Endothelial cell of umbilical vein (primary cell): Measurements from ENCODE around the gene IQGAP1. TPM values are rescaled to one million over a fixed set of nuclear protein-coding genes. Genes with fewer than 3 reads are reported as not detected.

Source experiments
- BruUV-seq: library from RNA; stranded (reverse); fragments of 400-500 nt; replicated peaks from 2 replicates; lab custom pipeline; 2021; lab: Mats Ljungman, UMichigan
- CTCF ChIA-PET: fragments of 300-600, 350-600 bp; sonication (Branson Sonifier 250); formaldehyde crosslinking; loops from one replicate; lab custom pipeline; 2021; ENCODE audit warnings: antibody characterized with exemption, inconsistent platforms; lab: Charles Lee
- POLR2A ChIA-PET: fragments of 300-600, 350-600 bp; sonication (Branson Sonifier 250); formaldehyde crosslinking; loops from one replicate; lab custom pipeline; 2021; ENCODE audit warnings: antibody characterized with exemption, inconsistent platforms; lab: Charles Lee
- DNase-seq: peaks from one replicate; pipeline ENCODE4 v3.0.0-alpha.2; 2011; ENCODE audit warnings: low read depth, low spot score
- FAIRE-seq: peaks from 2 replicates; lab custom pipeline; 2011; peaks lifted over from hg19 to GRCh38; lab: Jason Lieb, UNC
- H2AFZ ChIP-seq: 2 replicates; pipeline ENCODE4 v1.6.0; 2012; ENCODE audit warnings: low read depth, low read length, control low read depth, inconsistent platforms
- H3K27ac ChIP-seq: 2 replicates; pipeline ENCODE4 v1.5.1; 2011; ENCODE audit warnings: low read depth, mild to moderate bottlenecking, control low read depth, low read length, moderate library complexity; ENCODE audit not compliant: insufficient read depth
- H3K27me3 ChIP-seq, 2 experiments: 2 replicates each; pipeline versions ENCODE4 v1.6.0 to v1.6.1; 2011; ENCODE audit warnings: low read length in 2 of 2, mixed read lengths in 1 of 2; ENCODE audit not compliant: control insufficient read depth in 2 of 2, insufficient read depth in 2 of 2
- H3K36me3 ChIP-seq, 2 experiments: 2 replicates in 1 of 2; 3 replicates in 1 of 2; pipeline ENCODE4 v1.5.1; 2011; ENCODE audit warnings: low read length in 2 of 2, mild to moderate bottlenecking in 1 of 2, moderate library complexity in 1 of 2; ENCODE audit not compliant: control insufficient read depth in 2 of 2, insufficient read depth in 2 of 2; ENCODE audit errors: extremely low read depth in 1 of 2
- H3K4me1 ChIP-seq: 3 replicates; pipeline ENCODE4 v1.5.1; 2011; ENCODE audit warnings: mild to moderate bottlenecking, low read length; ENCODE audit not compliant: control insufficient read depth, insufficient read depth; ENCODE audit errors: extremely low read depth
- H3K4me2 ChIP-seq: 2 replicates; pipeline ENCODE4 v1.6.1; 2011; ENCODE audit warnings: low read length, control low read depth, mixed read lengths; ENCODE audit not compliant: insufficient read depth
- H3K4me3 ChIP-seq, 3 experiments: fragments of 200-600 bp in 1 of 3; sonication (generic), shearing (Covaris generic) in 1 of 3; replicated peaks in 1 of 3; 2 replicates each; pipeline ENCODE4 v1.5.1; 2011 to 2016; ENCODE audit warnings: control low read depth in 3 of 3, low read length in 3 of 3, mild to moderate bottlenecking in 2 of 3, inconsistent platforms in 1 of 3, low read depth in 1 of 3, moderate library complexity in 1 of 3; ENCODE audit not compliant: insufficient read depth in 1 of 3
- H3K79me2 ChIP-seq: 2 replicates; pipeline ENCODE4 v1.6.0; 2012; ENCODE audit warnings: low read length, inconsistent platforms; ENCODE audit not compliant: control insufficient read depth, insufficient read depth
- H3K9ac ChIP-seq: replicated peaks from 2 replicates; pipeline ENCODE3; 2011; ENCODE audit warnings: low read length, control low read depth; ENCODE audit not compliant: insufficient read depth; ENCODE audit errors: extremely low read depth
- H3K9me1 ChIP-seq: replicated peaks from 3 replicates; pipeline ENCODE4 v1.6.0; 2011; ENCODE audit warnings: mild to moderate bottlenecking, low read length; ENCODE audit not compliant: control insufficient read depth, insufficient read depth; ENCODE audit errors: extremely low read depth
- H3K9me3 ChIP-seq: replicated peaks from 2 replicates; pipeline ENCODE4 v1.5.1; 2012; ENCODE audit warnings: low read length, inconsistent platforms; ENCODE audit not compliant: control insufficient read depth, insufficient read depth
- H4K20me1 ChIP-seq: replicated peaks from 2 replicates; pipeline ENCODE3; 2011; ENCODE audit warnings: mild to moderate bottlenecking, low read length; ENCODE audit not compliant: control insufficient read depth, insufficient read depth; ENCODE audit errors: extremely low read depth
- EZH2 ChIP-seq: IDR thresholded peaks from 2 replicates; pipeline ENCODE4 v1.6.1; 2012; ENCODE audit warnings: borderline replicate concordance, low read depth, mild to moderate bottlenecking, moderate library complexity, low read length, inconsistent platforms; ENCODE audit not compliant: severe bottlenecking
- FOS ChIP-seq: IDR thresholded peaks from 2 replicates; pipeline ENCODE4 v1.6.1; 2011; ENCODE audit warnings: mild to moderate bottlenecking, low read length, moderate library complexity, borderline replicate concordance; ENCODE audit not compliant: insufficient read depth
- GATA2 ChIP-seq: IDR thresholded peaks from 2 replicates; pipeline ENCODE4 v1.7.0; 2011; ENCODE audit warnings: low read depth, mild to moderate bottlenecking, moderate library complexity, mixed read lengths, low read length; ENCODE audit not compliant: insufficient read length, insufficient read depth
- JUN ChIP-seq: IDR thresholded peaks from 2 replicates; pipeline ENCODE4 v1.6.1; 2011; ENCODE audit warnings: borderline replicate concordance, low read depth; ENCODE audit not compliant: insufficient read length, insufficient read depth
- MAX ChIP-seq: IDR thresholded peaks from 2 replicates; pipeline ENCODE4 v1.6.1; 2011; ENCODE audit not compliant: insufficient read depth, insufficient read length
- MYC ChIP-seq: IDR thresholded peaks from one replicate; pipeline ENCODE4 v1.6.1; 2011; ENCODE audit warnings: mild to moderate bottlenecking, low read depth, low read length
- POLR2A ChIP-seq: IDR thresholded peaks from 2 replicates; pipeline ENCODE4 v1.6.1; 2012; ENCODE audit warnings: low read depth, mild to moderate bottlenecking, control low read depth, low read length
- POLR2AphosphoS5 ChIP-seq: IDR thresholded peaks from 2 replicates; pipeline ENCODE4 v1.6.1; 2012; ENCODE audit warnings: low read depth, mild to moderate bottlenecking, control low read depth, low read length, moderate library complexity; ENCODE audit not compliant: insufficient read depth
- dilution Hi-C: fragments of 300-500 bp; cut with MboI; formaldehyde crosslinking; loops from one replicate; pipeline ENCODE4 v1.15.0; 2019; ENCODE audit warnings: low sequenced_read_pairs; ENCODE audit not compliant: extremely low pct_ligation_motif_present
- intact Hi-C: fragments of 100-400 bp; cut with micrococcal nuclease; formaldehyde crosslinking; loops from one replicate; pipeline ENCODE4 v1.10.0; 2022
- polyA plus RNA-seq, 4 experiments: library from polyadenylated mRNA; depleted of rRNA in 3 of 4; stranded (reverse) in 3 of 4; unstranded in 1 of 4; fragments of >200 nt; gene quantifications; 2 replicates each; pipeline versions ENCODE4 v1.2.1 to v1.2.3, GENCODE V29; 2011 to 2012; ENCODE audit warnings: missing spikeins in 1 of 4
- total RNA-seq: library from RNA; stranded (reverse); gene quantifications from 2 replicates; pipeline ENCODE4 v1.2.3, GENCODE V29; 2021
- TF ChIP-seq, protein P1 (sequence below), 2 donors: IDR thresholded peaks; 1 replicate in 1 of 2; 2 replicates in 1 of 2; pipeline ENCODE4 v1.5.1; 2011; ENCODE audit warnings: low read length in 2 of 2, mild to moderate bottlenecking in 2 of 2, moderate library complexity in 2 of 2, control low read depth in 1 of 2, inconsistent platforms in 1 of 2, low read depth in 1 of 2; ENCODE audit not compliant: insufficient read depth in 1 of 2; ENCODE audit errors: extremely low read depth in 1 of 2

IQGAP1 gene
- total and polyA plus RNA-seq, 2 donors (not counting 3 experiments of a cell fraction or from before 2014, with no cell fraction given): 82.2 to 258 TPM

- Histone ChIP-seq H3K27me3 (no peaks in the 10 kb centered on the region), H3K4me2 (no peak overlapping the region), H3K4me1 (peaks cover 27% of the 10 kb centered on the region), H3K4me3 (no peak overlapping the region), H3K9ac (no peak overlapping the region), H3K79me2 (peaks cover 26% of the 10 kb centered on the region), H2AFZ (no peak overlapping the region), H4K20me1 (peaks cover 10% of the 10 kb centered on the region), H3K36me3 (peaks cover 2 to 13% of the 10 kb centered on the region in 2 experiments), H3K9me3 (no peaks in the 10 kb centered on the region), H3K9me1 (no peaks in the 10 kb centered on the region), H3K27ac (no peak overlapping the region)
- FAIRE-seq (no peak), DNase-seq (no peak)
- intact Hi-C loops: no loop called here
- ChIA-PET CTCF (interaction anchor here (1.0 kb wide), 2 partner anchors 8 to 13 kb away, joined by 3 read pairs; no protein-coding TSS in a partner anchor), POLR2A (no interaction called here)
- TF ChIP-seq JUN (no peak), EZH2 (no peak), POLR2AphosphoS5 (no peak), GATA2 (no peak), POLR2A (no peak), MYC (no peak), FOS (no peak), MAX (no peak)
- TF ChIP-seq, protein P1, sequence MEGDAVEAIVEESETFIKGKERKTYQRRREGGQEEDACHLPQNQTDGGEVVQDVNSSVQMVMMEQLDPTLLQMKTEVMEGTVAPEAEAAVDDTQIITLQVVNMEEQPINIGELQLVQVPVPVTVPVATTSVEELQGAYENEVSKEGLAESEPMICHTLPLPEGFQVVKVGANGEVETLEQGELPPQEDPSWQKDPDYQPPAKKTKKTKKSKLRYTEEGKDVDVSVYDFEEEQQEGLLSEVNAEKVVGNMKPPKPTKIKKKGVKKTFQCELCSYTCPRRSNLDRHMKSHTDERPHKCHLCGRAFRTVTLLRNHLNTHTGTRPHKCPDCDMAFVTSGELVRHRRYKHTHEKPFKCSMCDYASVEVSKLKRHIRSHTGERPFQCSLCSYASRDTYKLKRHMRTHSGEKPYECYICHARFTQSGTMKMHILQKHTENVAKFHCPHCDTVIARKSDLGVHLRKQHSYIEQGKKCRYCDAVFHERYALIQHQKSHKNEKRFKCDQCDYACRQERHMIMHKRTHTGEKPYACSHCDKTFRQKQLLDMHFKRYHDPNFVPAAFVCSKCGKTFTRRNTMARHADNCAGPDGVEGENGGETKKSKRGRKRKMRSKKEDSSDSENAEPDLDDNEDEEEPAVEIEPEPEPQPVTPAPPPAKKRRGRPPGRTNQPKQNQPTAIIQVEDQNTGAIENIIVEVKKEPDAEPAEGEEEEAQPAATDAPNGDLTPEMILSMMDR (IDR thresholded peaks at IDR 0.05; ENCODE audit: extremely low read depth in 1 of 2, insufficient read depth in 1 of 2, low read depth in 1 of 2, low read length in 2 of 2): no peak
- dilution Hi-C loops: no loop called here
- BruUV-seq: no TSS peak
These were observed 44.2 kb downstream of the IQGAP1 start for GRCh38 chr15:90432253-90432652.
